Esophagus muscularis mucosa (tissue), 4 donors: ENCODE measurements around the gene IDE.
"Not testable (repeated sequence)": the region's sequence is repeated elsewhere in the genome, so short reads cannot be mapped to it uniquely, and the experiment has no call there.

Experiments
- EP300 ChIP-seq: sonication (generic); formaldehyde crosslinking; IDR thresholded peaks from one replicate; pipeline ENCODE4 v1.6.1; 2017; ENCODE audit warnings: antibody characterized with exemption
- POLR2AphosphoS5 ChIP-seq, 2 donors: sonication (generic); formaldehyde crosslinking; IDR thresholded peaks; one replicate each; pipeline ENCODE4 v1.6.1; 2017; ENCODE audit warnings: antibody characterized with exemption in 2 of 2
- TF ChIP-seq, protein P1 (sequence below), 3 experiments: fragments of 200-600 bp in 2 of 3; fragments of 450-650 bp in 1 of 3; sonication (generic) in 2 of 3; IDR thresholded peaks; one replicate each; pipeline ENCODE4 v1.5.1; 2017 to 2019; ENCODE audit warnings: antibody characterized with exemption in 3 of 3, mild to moderate bottlenecking in 2 of 3, moderate library complexity in 1 of 3

DNA sequence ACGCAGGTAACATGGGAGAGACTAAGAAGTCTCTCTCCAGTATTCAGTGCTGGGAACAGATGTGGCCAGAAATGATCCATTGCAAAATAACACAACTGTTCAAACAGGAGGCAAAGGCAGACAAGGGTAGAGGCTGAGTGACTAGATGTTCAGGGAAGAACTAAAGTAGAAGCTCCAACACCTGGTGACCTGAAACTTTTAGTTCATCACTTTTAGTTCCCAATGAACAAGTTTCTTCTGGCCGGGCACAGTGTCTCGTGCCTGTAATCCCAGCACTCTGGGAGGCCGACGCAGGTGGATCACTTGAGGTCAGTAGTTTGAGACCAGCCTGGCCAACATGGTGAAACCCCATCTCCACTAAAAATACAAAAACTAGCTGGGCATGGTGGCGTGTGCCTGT is 118.9 kb downstream of the IDE start:
- TF ChIP-seq, protein P1, sequence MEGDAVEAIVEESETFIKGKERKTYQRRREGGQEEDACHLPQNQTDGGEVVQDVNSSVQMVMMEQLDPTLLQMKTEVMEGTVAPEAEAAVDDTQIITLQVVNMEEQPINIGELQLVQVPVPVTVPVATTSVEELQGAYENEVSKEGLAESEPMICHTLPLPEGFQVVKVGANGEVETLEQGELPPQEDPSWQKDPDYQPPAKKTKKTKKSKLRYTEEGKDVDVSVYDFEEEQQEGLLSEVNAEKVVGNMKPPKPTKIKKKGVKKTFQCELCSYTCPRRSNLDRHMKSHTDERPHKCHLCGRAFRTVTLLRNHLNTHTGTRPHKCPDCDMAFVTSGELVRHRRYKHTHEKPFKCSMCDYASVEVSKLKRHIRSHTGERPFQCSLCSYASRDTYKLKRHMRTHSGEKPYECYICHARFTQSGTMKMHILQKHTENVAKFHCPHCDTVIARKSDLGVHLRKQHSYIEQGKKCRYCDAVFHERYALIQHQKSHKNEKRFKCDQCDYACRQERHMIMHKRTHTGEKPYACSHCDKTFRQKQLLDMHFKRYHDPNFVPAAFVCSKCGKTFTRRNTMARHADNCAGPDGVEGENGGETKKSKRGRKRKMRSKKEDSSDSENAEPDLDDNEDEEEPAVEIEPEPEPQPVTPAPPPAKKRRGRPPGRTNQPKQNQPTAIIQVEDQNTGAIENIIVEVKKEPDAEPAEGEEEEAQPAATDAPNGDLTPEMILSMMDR (IDR thresholded peaks at IDR 0.05), result not testable (repeated sequence)
- TF ChIP-seq EP300; POLR2AphosphoS5 (IDR thresholded peaks at IDR 0.05): not testable (repeated sequence)
